Stomach (tissue), 9 donors: ENCODE results near the gene DHRSX. TPM values are rescaled to one million over a fixed set of nuclear protein-coding genes. Genes with fewer than 3 reads are reported as not detected.

Experiments used
- DNase-seq, 2 donors: peaks; one replicate each; pipeline versions ENCODE4 v3.0.0 to v3.0.0-alpha.2; 2013 to 2019
- H3K27ac ChIP-seq, 5 donors: fragments of 200-600 bp in 4 of 5; sonication (generic) in 4 of 5; one replicate each; pipeline ENCODE4 v1.5.1; 2013 to 2019; ENCODE audit warnings: mild to moderate bottlenecking in 1 of 5, moderate library complexity in 1 of 5
- H3K27me3 ChIP-seq, 3 donors: fragments of 200-600 bp; sonication (generic); one replicate each; pipeline ENCODE4 v1.5.1; 2017 to 2019; ENCODE audit warnings: mixed run types in 1 of 3
- H3K36me3 ChIP-seq, 4 donors: fragments of 200-600 bp; sonication (generic); 1 replicate in 3 of 4; 2 replicates in 1 of 4; pipeline ENCODE4 v1.5.1; 2016 to 2019
- H3K4me1 ChIP-seq, 4 donors: fragments of 200-600 bp; sonication (generic); one replicate each; pipeline ENCODE4 v1.5.1; 2016 to 2019
- H3K4me3 ChIP-seq, 4 donors: fragments of 200-600 bp; sonication (generic) in 3 of 4; one replicate each; pipeline ENCODE4 v1.5.1; 2016 to 2019; ENCODE audit warnings: mild to moderate bottlenecking in 1 of 4
- H3K9me3 ChIP-seq, 4 donors: fragments of 200-600 bp; sonication (generic); one replicate each; pipeline ENCODE4 v1.5.1; 2016 to 2019
- CTCF ChIP-seq, 7 experiments: fragments of 450-650 bp in 4 of 7; fragments of 200-600 bp in 3 of 7; sonication (generic) in 3 of 7; IDR thresholded peaks; one replicate each; pipeline ENCODE4 v1.5.1; 2016 to 2019; ENCODE audit warnings: antibody characterized with exemption in 7 of 7, control low read depth in 2 of 7, mild to moderate bottlenecking in 1 of 7
- EP300 ChIP-seq: sonication (generic); formaldehyde crosslinking; IDR thresholded peaks from one replicate; pipeline ENCODE4 v1.6.1; 2017; ENCODE audit warnings: antibody characterized with exemption
- POLR2A ChIP-seq, 4 donors: fragments of 450-650 bp; IDR thresholded peaks; one replicate each; pipeline ENCODE4 v1.6.1; 2016; ENCODE audit warnings: antibody characterized with exemption in 4 of 4, control low read depth in 2 of 4, mild to moderate bottlenecking in 1 of 4, moderate library complexity in 1 of 4
- POLR2AphosphoS5 ChIP-seq, 3 donors: sonication (generic); formaldehyde crosslinking; IDR thresholded peaks; one replicate each; pipeline ENCODE4 v1.6.1; 2016; ENCODE audit warnings: antibody characterized with exemption in 3 of 3
- whole genome bisulfite sequencing, 5 donors: extraction: QIAGEN DNeasy Blood & Tissue Kit in 3 of 5; methylation state at CpG; one replicate each; pipeline versions ENCODE4 v1.1.5 to v1.1.7; 2013 to 2018; 5-methylcytosine and 5-hydroxymethylcytosine counted together
- intact Hi-C: fragments of 100-400 bp; cut with DNase I; formaldehyde crosslinking; loops from one replicate; pipeline ENCODE4 v1.15.1; 2023; ENCODE audit warnings: low total_unique reads
- polyA plus RNA-seq, 3 donors: library from polyadenylated mRNA; stranded (reverse); fragments of 200-250 nt; gene quantifications; one replicate each; pipeline ENCODE4 v1.2.3, GENCODE V29; 2013
- total RNA-seq, 5 donors: library from RNA; depleted of rRNA; stranded (reverse); fragments of >200 nt; gene quantifications; one replicate each; pipeline versions ENCODE4 v1.1.0 to v1.2.3, GENCODE V29; 2014 to 2016
- donor health status: healthy with polysubstance abuse.
- donor health status: Bipolar disorder and iron deficiency.
- donor health status: healthy.

Gene DHRSX
- total and polyA plus RNA-seq, 8 donors = 11.2 to 69.4 (median 21.1) TPM

DNA sequence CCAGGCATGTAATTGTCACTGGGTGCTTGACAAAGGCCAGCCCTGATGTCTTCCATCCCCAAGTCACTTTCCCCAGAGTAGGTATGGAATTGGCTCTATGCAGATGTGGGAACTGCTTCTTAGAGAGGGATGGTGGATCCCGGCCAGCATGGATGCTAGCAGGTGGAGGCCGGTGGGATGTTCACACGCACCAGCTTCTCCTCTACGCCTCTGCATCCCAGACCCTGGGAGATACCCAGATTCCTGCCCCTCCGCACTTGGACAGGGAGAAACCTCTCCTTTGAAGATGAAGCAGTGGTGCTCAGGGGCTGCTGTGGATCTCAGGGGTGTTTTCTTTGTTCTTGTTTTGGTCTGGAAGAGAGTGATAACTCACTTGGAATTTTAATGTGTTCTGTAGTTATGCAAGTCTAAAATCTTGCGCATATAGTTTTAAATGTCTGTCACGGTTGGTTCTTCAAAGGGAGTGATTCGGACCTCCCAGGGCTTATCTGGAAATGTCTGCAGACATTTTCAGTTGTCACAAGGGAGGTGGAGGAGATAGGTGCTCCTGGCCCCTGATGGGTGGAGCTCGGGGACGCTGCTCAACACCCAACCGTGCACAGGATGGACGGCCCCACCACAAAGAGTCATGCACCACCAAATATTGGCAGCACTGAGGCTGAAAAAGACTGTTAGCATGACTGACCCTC is 308.0 kb downstream of the DHRSX start:
- no peaks in the 10 kb centered on the region for H3K27me3 ChIP-seq
- WGBS, 5 donors = 63 to 71% (median 67%) methylated on average over 12 of the region's 12 CpGs
- no peak overlapping the region for H3K4me3 ChIP-seq
- peaks cover 0 to 8% (median 2%) of the 10 kb centered on the region in 4 donors for H3K9me3 ChIP-seq
- no peak overlapping the region for H3K27ac ChIP-seq
- no peak for DNase-seq
- no peaks in the 10 kb centered on the region for H3K4me1 ChIP-seq
- no peaks in the 10 kb centered on the region for H3K36me3 ChIP-seq
- no peak for TF ChIP-seq POLR2AphosphoS5 (IDR thresholded peaks at IDR 0.05)
- TF ChIP-seq CTCF (IDR thresholded peaks at IDR 0.05) = no peak
- no peak for TF ChIP-seq POLR2A (IDR thresholded peaks at IDR 0.05)
- TF ChIP-seq EP300 = no peak
- intact Hi-C loops = no loop called here

GRCh38 chrX:2188840-2189239 is 311.9 kb downstream of the DHRSX start:
- H3K27me3 ChIP-seq = no peaks in the 10 kb centered on the region
- no peak for TF ChIP-seq POLR2AphosphoS5 (IDR thresholded peaks at IDR 0.05)
- TF ChIP-seq CTCF (IDR thresholded peaks at IDR 0.05) = no peak
- no peak for TF ChIP-seq POLR2A (IDR thresholded peaks at IDR 0.05)
- no peak for TF ChIP-seq EP300
- WGBS, 5 donors = 68 to 90% (median 85%) methylated on average over 7 of the region's 7 CpGs
- H3K36me3 ChIP-seq = no peaks in the 10 kb centered on the region
- peaks cover 0 to 26% (median 10%) of the 10 kb centered on the region in 4 donors for H3K9me3 ChIP-seq
- H3K4me1 ChIP-seq = no peaks in the 10 kb centered on the region
- DNase-seq = no peak
- intact Hi-C loops = no loop called here
- no peak overlapping the region for H3K4me3 ChIP-seq
- H3K27ac ChIP-seq = no peak overlapping the region

DNA sequence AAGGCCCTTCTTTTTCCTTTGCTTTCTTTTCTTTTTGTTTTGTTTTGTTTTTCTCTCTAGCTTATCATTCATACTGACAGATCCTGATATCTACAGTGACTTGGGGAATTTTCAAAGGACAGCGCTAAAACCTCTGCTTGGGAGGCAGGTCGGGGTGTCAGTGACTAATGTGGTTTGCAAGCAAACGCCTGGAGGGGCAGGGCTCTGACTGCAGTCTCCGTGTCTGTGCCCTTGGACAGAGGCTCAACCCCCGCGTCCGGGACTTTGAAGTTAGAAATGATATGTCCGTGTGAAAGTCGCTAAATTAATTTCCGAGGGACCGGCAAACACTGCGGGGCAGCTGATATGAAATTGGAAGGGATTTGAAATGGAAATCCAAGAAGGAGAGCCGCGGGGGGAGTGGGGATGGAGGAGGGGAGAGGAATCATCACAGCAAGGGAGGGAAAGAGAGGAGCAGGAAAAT is 312.4 kb downstream of the DHRSX start:
- WGBS, 5 donors = 22 to 38% (median 29%) methylated on average over 14 of the region's 14 CpGs
- Histone ChIP-seq H3K36me3 (no peaks in the 10 kb centered on the region), H3K27ac (no peak overlapping the region), H3K27me3 (no peaks in the 10 kb centered on the region), H3K4me3 (no peak overlapping the region), H3K9me3 (peaks cover 0 to 26% (median 10%) of the 10 kb centered on the region in 4 donors), H3K4me1 (no peaks in the 10 kb centered on the region)
- no peak for DNase-seq
- intact Hi-C loops = no loop called here
- no peak for TF ChIP-seq CTCF (IDR thresholded peaks at IDR 0.05)

GRCh38 chrX:2187352-2188115 is 313.2 kb downstream of the DHRSX start:
- no peak for TF ChIP-seq POLR2A (IDR thresholded peaks at IDR 0.05)
- no peak for TF ChIP-seq CTCF (IDR thresholded peaks at IDR 0.05)
- TF ChIP-seq POLR2AphosphoS5 (IDR thresholded peaks at IDR 0.05) = no peak
- no peak for TF ChIP-seq EP300
- H3K27me3 ChIP-seq = no peaks in the 10 kb centered on the region
- intact Hi-C loops = no loop called here
- H3K4me1 ChIP-seq = no peaks in the 10 kb centered on the region
- H3K27ac ChIP-seq = no peak overlapping the region
- WGBS, 5 donors = 85 to 89% (median 88%) methylated on average over 11 to 15 of the region's 15 CpGs
- DNase-seq = no peak
- no peak overlapping the region for H3K4me3 ChIP-seq
- H3K9me3 ChIP-seq = peaks cover 0 to 26% (median 10%) of the 10 kb centered on the region in 4 donors
- H3K36me3 ChIP-seq = no peaks in the 10 kb centered on the region
